ENCODE data around the gene SNRNP70.
"Not testable (repeated sequence)": the region's sequence is repeated elsewhere in the genome, so short reads cannot be mapped to it uniquely, and the experiment has no call there.

Gene SNRNP70

GRCh38 chr19:49145573-49146407 is 60.5 kb downstream of the SNRNP70 start:
- DNase-seq (ENCODE audit: low read depth, low spot score), result peak; percentile 57

- not testable (repeated sequence) for DNase-seq (ENCODE audit: low read depth, low spot score)
Observed at GRCh38 chr19:49146408-49146770, 61.1 kb downstream of the SNRNP70 start.

- no peak for DNase-seq (ENCODE audit: low read depth, low spot score)
Observed at GRCh38 chr19:49148044-49148682, 62.9 kb downstream of the SNRNP70 start.

GRCh38 chr19:49148784-49149651 is 63.8 kb downstream of the SNRNP70 start:
- DNase-seq (ENCODE audit: low read depth, low spot score), result peak; percentile 70

GRCh38 chr19:49149652-49150105 is 64.4 kb downstream of the SNRNP70 start:
- peak; percentile 67 for DNase-seq (ENCODE audit: low read depth, low spot score)

GRCh38 chr19:49150106-49150943 is 65.1 kb downstream of the SNRNP70 start:
- DNase-seq (ENCODE audit: low read depth, low spot score), result peak; percentile 54

- DNase-seq (ENCODE audit: low read depth, low spot score), result no peak
Observed at GRCh38 chr19:49150944-49151243, 65.6 kb downstream of the SNRNP70 start.

- DNase-seq (ENCODE audit: low read depth, low spot score), result no peak
Observed at GRCh38 chr19:49151267-49152118, 66.2 kb downstream of the SNRNP70 start.

GRCh38 chr19:49152119-49152550 is 66.9 kb downstream of the SNRNP70 start:
- no peak for DNase-seq (ENCODE audit: low read depth, low spot score)

- DNase-seq (ENCODE audit: low read depth, low spot score), result no peak
Observed at GRCh38 chr19:49153167-49153809, 68.0 kb downstream of the SNRNP70 start.

GRCh38 chr19:49154279-49154678 is 69.0 kb downstream of the SNRNP70 start:
- no peak for DNase-seq (ENCODE audit: low read depth, low spot score)

GRCh38 chr19:49155005-49155819 is 70.0 kb downstream of the SNRNP70 start, which contains the start of gene HRC:
Gene HRC (minus strand): TSS chr19:49155396. CDS start chr19:49155237, 159 bp downstream.
- no peak for DNase-seq (ENCODE audit: low read depth, low spot score)

GRCh38 chr19:49155820-49156346 is 70.6 kb downstream of the SNRNP70 start:
- no peak for DNase-seq (ENCODE audit: low read depth, low spot score)

- no peak for DNase-seq (ENCODE audit: low read depth, low spot score)
Observed at GRCh38 chr19:49157445-49158224, 72.4 kb downstream of the SNRNP70 start, which contains the start of gene TRPM4. Gene TRPM4 (plus strand): TSS chr19:49157792. CDS start chr19:49157867, 75 bp downstream.

Data from brain pericyte (primary cell).